ENCODE measurements around the gene BANP. TPM values are rescaled to one million over a fixed set of nuclear protein-coding genes. Genes with fewer than 3 reads are reported as not detected.
"Not testable (repeated sequence)": the region's sequence is repeated elsewhere in the genome, so short reads cannot be mapped to it uniquely, and the experiment has no call there.

Gene BANP
- total RNA-seq, 4 donors from 2014 or later: 18.9 to 33.6 (median 28.2) TPM

GRCh38 chr16:88016964-88017363, 65.7 kb downstream of the BANP start:
- Histone ChIP-seq H3K4me1 (peaks cover 0 to 24% (median 17%) of the 10 kb centered on the region in 4 donors), H3K27me3 (no peaks in the 10 kb centered on the region), H3K27ac (replicated peaks in 1 of 4) (no peak overlapping the region), H3K36me3 (peaks cover 0 to 48% (median 18%) of the 10 kb centered on the region in 4 donors), H3K9me3 (no peaks in the 10 kb centered on the region), H3K4me3 (no peak overlapping the region)
- DNase-seq (ENCODE audit: extremely low spot score): no peak
- TF ChIP-seq EP300 (IDR thresholded peaks at IDR 0.05): no peak
- TF ChIP-seq, protein P1, sequence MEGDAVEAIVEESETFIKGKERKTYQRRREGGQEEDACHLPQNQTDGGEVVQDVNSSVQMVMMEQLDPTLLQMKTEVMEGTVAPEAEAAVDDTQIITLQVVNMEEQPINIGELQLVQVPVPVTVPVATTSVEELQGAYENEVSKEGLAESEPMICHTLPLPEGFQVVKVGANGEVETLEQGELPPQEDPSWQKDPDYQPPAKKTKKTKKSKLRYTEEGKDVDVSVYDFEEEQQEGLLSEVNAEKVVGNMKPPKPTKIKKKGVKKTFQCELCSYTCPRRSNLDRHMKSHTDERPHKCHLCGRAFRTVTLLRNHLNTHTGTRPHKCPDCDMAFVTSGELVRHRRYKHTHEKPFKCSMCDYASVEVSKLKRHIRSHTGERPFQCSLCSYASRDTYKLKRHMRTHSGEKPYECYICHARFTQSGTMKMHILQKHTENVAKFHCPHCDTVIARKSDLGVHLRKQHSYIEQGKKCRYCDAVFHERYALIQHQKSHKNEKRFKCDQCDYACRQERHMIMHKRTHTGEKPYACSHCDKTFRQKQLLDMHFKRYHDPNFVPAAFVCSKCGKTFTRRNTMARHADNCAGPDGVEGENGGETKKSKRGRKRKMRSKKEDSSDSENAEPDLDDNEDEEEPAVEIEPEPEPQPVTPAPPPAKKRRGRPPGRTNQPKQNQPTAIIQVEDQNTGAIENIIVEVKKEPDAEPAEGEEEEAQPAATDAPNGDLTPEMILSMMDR (IDR thresholded peaks at IDR 0.05): no peak
- no peak for TF ChIP-seq POLR2AphosphoS5 (IDR thresholded peaks at IDR 0.05)
- no peak for TF ChIP-seq POLR2A (IDR thresholded peaks at IDR 0.05; ENCODE audit: low read depth)
- WGBS: 88% methylated on average over 6 of the region's 11 CpGs
- intact Hi-C loops (cut with DNase I): no loop called here

GRCh38 chr16:88017587-88018101, 66.4 kb downstream of the BANP start:
- no peaks in the 10 kb centered on the region for H3K27me3 ChIP-seq
- peaks cover 4 to 51% (median 21%) of the 10 kb centered on the region in 4 donors for H3K36me3 ChIP-seq
- no peak overlapping the region for H3K4me3 ChIP-seq
- no peak overlapping the region for H3K27ac ChIP-seq (replicated peaks in 1 of 4)
- TF ChIP-seq POLR2A (IDR thresholded peaks at IDR 0.05; ENCODE audit: low read depth) (no peak), POLR2AphosphoS5 (IDR thresholded peaks at IDR 0.05) (no peak), EP300 (IDR thresholded peaks at IDR 0.05) (no peak)
- TF ChIP-seq, protein P1 (IDR thresholded peaks at IDR 0.05): no peak
- no peaks in the 10 kb centered on the region for H3K9me3 ChIP-seq
- no peak for DNase-seq (ENCODE audit: extremely low spot score)
- WGBS: 93% methylated on average over 17 of the region's 19 CpGs
- intact Hi-C loops (cut with DNase I): no loop called here
- peaks cover 0 to 24% (median 17%) of the 10 kb centered on the region in 4 donors for H3K4me1 ChIP-seq

DNA sequence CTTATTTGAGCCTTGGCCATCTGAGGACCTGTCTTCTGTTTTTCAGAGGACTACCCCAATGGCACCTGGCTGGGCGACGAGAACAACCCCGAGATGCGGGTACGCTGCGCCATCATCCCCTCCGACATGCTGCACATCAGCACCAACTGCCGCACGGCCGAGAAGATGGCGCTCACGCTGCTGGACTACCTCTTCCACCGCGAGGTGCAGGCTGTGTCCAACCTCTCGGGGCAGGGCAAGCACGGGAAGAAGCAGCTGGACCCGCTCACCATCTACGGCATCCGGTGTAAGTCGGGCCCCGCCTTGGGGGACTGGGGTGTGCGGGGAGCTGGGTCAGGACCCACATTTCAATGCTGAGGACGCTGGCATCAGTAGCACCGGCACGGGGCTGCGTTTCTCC, 67.1 kb downstream of the BANP start:
- H3K36me3 ChIP-seq: peaks cover 5 to 48% (median 24%) of the 10 kb centered on the region in 4 donors
- H3K9me3 ChIP-seq; H3K4me3 ChIP-seq; DNase-seq (ENCODE audit: extremely low spot score); intact Hi-C loops (cut with DNase I); H3K27me3 ChIP-seq: not testable (repeated sequence)
- peaks cover 0 to 23% (median 16%) of the 10 kb centered on the region in 4 donors for H3K4me1 ChIP-seq
- peak overlapping the region in 1 of 4 donors; percentile 53 for H3K27ac ChIP-seq (replicated peaks in 1 of 4)
- 99% methylated on average over 15 of the region's 26 CpGs for WGBS

GRCh38 chr16:88019041-88019820, 68.0 kb downstream of the BANP start:
- H3K4me1 ChIP-seq: peaks cover 0 to 15% (median 10%) of the 10 kb centered on the region in 4 donors
- peak overlapping the region in 1 of 4 donors; percentile 53 for H3K27ac ChIP-seq (replicated peaks in 1 of 4)
- 89% methylated on average over 26 of the region's 59 CpGs for WGBS
- DNase-seq (ENCODE audit: extremely low spot score); H3K9me3 ChIP-seq; intact Hi-C loops (cut with DNase I); H3K27me3 ChIP-seq: not testable (repeated sequence)
- H3K36me3 ChIP-seq: peaks cover 5 to 50% (median 26%) of the 10 kb centered on the region in 4 donors
- H3K4me3 ChIP-seq: peak overlapping the region in 1 of 4 donors; percentile 29

DNA sequence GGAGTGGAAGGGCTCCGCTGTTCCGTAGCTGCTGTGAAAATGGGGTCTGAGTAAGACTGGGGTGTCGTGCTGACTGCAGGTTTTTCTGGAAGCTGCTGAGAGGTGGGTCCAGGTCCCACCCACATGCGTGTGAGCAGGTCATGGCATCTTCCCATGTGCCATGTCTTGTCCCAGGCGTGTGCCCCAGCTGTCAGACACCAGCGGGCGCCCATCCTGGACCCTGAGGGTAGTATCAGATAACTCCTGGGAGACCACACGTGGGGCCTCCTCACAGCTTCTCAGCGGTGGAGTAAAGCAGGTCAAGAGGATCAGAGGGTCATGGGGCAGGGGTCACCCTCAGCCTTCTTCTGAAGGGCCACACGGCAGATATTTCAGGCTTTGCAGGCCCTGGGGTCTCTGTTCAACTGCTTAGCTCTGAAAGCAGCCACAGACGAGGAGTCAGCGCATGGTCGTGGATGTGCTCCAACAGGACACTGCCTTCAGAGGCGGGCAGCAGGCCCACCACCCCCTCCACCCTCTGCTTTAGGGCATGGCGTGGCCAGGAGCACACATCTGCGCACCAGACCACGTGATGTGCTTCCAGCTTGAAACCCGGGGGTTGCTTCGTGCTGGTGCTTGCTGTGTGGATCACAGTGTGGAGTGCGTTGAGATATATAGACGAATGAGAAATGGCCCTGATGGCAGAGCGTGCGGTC, 68.7 kb downstream of the BANP start:
- H3K9me3 ChIP-seq: no peaks in the 10 kb centered on the region
- H3K27me3 ChIP-seq: no peaks in the 10 kb centered on the region
- H3K4me1 ChIP-seq: peaks cover 0 to 16% (median 7%) of the 10 kb centered on the region in 4 donors
- H3K27ac ChIP-seq (replicated peaks in 1 of 4): peak overlapping the region in 1 of 4 donors; percentile 4
- peak overlapping the region in 1 of 4 donors; percentile 29 for H3K4me3 ChIP-seq
- no peak for TF ChIP-seq EP300 (IDR thresholded peaks at IDR 0.05)
- TF ChIP-seq, protein P1 (IDR thresholded peaks at IDR 0.05): no peak
- no peak for TF ChIP-seq POLR2A (IDR thresholded peaks at IDR 0.05; ENCODE audit: low read depth)
- no peak for TF ChIP-seq POLR2AphosphoS5 (IDR thresholded peaks at IDR 0.05)
- H3K36me3 ChIP-seq: peaks cover 5 to 46% (median 26%) of the 10 kb centered on the region in 4 donors
- intact Hi-C loops (cut with DNase I): no loop called here
- no peak for DNase-seq (ENCODE audit: extremely low spot score)
- 89% methylated on average over 11 of the region's 23 CpGs for WGBS

Measured in esophagus muscularis mucosa (tissue), 4 donors.